Measurements from ENCODE around the gene ZNRF1. TPM values are rescaled to one million over a fixed set of nuclear protein-coding genes. Genes with fewer than 3 reads are reported as not detected.

Gene ZNRF1
- total and polyA plus RNA-seq, 2 of the 8 experiments (the other 6 are each of a cell fraction or from before 2014, with no cell fraction given), result 33.5 to 52.9 TPM

DNA sequence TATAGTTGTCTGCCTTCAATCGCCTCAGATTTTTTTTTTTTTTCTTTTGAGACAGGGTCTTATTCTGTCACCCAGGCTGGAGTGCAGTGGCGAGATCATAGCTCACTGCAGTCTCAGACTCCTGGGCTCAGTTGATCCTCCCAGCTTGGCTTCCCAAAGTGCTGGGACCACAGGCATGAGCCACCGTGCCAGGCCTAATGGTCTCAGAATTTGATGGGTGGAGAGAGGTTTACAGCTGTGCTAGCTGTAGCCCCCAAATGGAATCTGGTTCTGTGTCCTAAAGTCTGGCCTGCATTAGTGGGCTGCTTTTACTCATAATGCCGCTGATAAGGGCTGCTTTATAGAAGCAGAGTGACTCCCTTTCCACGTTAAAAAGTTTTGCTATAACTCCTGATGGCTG lies 5.1 kb downstream of the ZNRF1 start:
- Histone ChIP-seq H3K56ac (replicated peaks; ENCODE audit: insufficient read length, low read depth, low read length) (no peak overlapping the region), H4K5ac (ENCODE audit: insufficient read length, low read depth, low read length) (no peak overlapping the region), H3K23me2 (ENCODE audit: low read depth, low read length) (peaks cover 9% of the 10 kb centered on the region), H3K4ac (replicated peaks; ENCODE audit: insufficient read length, low read depth, low read length) (no peak overlapping the region), H2AK5ac (ENCODE audit: low read depth, low read length) (no peak overlapping the region), H3K79me2 (ENCODE audit: control insufficient read depth in 1 of 2, insufficient read depth in 2 of 2, low read length in 2 of 2) (peaks cover 45 to 92% of the 10 kb centered on the region in 2 experiments), H4K8ac (ENCODE audit: extremely low read depth, insufficient read depth, low read length) (no peak overlapping the region), H2AFZ (ENCODE audit: low read length) (no peak overlapping the region), H3K4me2 (ENCODE audit: insufficient read depth in 1 of 2, low read depth in 2 of 2, low read length in 2 of 2) (no peak overlapping the region), H3K9me3 (ENCODE audit: insufficient read depth in 2 of 2, low read depth in 1 of 2, low read length in 1 of 2) (no peaks in the 10 kb centered on the region), H2BK5ac (ENCODE audit: low read depth, low read length) (no peak overlapping the region), H4K91ac (replicated peaks; ENCODE audit: insufficient read length, low read length) (no peak overlapping the region), H3K18ac (ENCODE audit: extremely low read depth, low read length) (no peak overlapping the region), H2BK120ac (replicated peaks; ENCODE audit: low read depth, low read length) (no peak overlapping the region), H3K4me1 (replicated peaks in 1 of 4; ENCODE audit: control insufficient read depth in 3 of 4, insufficient read depth in 4 of 4, low read length in 3 of 4) (peaks cover 2 to 15% (median 7%) of the 10 kb centered on the region in 4 experiments; a peak in 5 of 7 replicates), H3K79me1 (ENCODE audit: low read depth, low read length) (peaks cover 16% of the 10 kb centered on the region), H3K27ac (ENCODE audit: low read depth, low read length) (no peak overlapping the region), H3K9ac (replicated peaks in 1 of 4; ENCODE audit: extremely low read depth in 1 of 4, low read depth in 3 of 4, low read length in 3 of 4) (no peak overlapping the region), H2BK20ac (ENCODE audit: low read length) (no peak overlapping the region), H3K27me3 (replicated peaks in 1 of 4; ENCODE audit: control insufficient read depth in 3 of 4, extremely low read depth in 1 of 4, insufficient read depth in 3 of 4, low read length in 3 of 4) (no peaks in the 10 kb centered on the region; a peak in 1 of 7 replicates), H3K4me3 (ENCODE audit: extremely low read depth in 1 of 4, insufficient read depth in 2 of 4, low read depth in 3 of 4, low read length in 4 of 4) (no peak overlapping the region), H3K36me3 (ENCODE audit: control insufficient read depth in 2 of 4, insufficient read depth in 4 of 4, low read length in 3 of 4) (no peaks in the 10 kb centered on the region), H4K20me1 (replicated peaks in 1 of 2; ENCODE audit: control insufficient read depth in 1 of 2, insufficient read depth in 2 of 2, low read length in 2 of 2) (peaks cover 20 to 35% of the 10 kb centered on the region in 2 experiments), H3K23ac (ENCODE audit: insufficient read length) (no peak overlapping the region), H2BK15ac (ENCODE audit: low read length) (no peak overlapping the region), H3K14ac (ENCODE audit: insufficient read length) (no peak overlapping the region), H2BK12ac (ENCODE audit: low read depth, low read length) (no peak overlapping the region)
- CTCF ChIA-PET (ENCODE audit: partially characterized antibody), result interaction anchor here (1.0 to 6.0 kb wide), 3 partner anchors 15 to 108 kb away, joined by 5 to 44 read pairs (median 5); no protein-coding TSS in a partner anchor
- FAIRE-seq (no peak), DNase-seq (ENCODE audit: low read depth in 1 of 2, low spot score in 2 of 2) (no peak)
- 92% methylated on average over 5 of the region's 5 CpGs; no CpG with 5 or more reads in 1 of the 2 experiments for WGBS, 2 experiments (ENCODE audit: extremely low coverage in 1 of 2, insufficient coverage in 1 of 2, insufficient read length in 1 of 2, insufficient replicate concordance in 2 of 2, low coverage in 1 of 2, low lambda C conversion rate in 2 of 2, missing lambda C conversion rate in 1 of 2)
- POLR2A ChIA-PET (ENCODE audit: partially characterized antibody), result interaction anchor here (0.8 to 1.2 kb wide), 3 partner anchors 8 to 108 kb away, joined by 3 read pairs; no protein-coding TSS in a partner anchor
- TF ChIP-seq BRCA1 (IDR thresholded peaks at IDR 0.05; ENCODE audit: low read depth, low read length), result no peak
- no peak for TF ChIP-seq RFX5 (IDR thresholded peaks at IDR 0.05; ENCODE audit: borderline replicate concordance, low read depth, low read length)
- no peak for TF ChIP-seq GTF2F1 (IDR thresholded peaks at IDR 0.05; ENCODE audit: borderline replicate concordance, low read depth, low read length)
- TF ChIP-seq BACH1 (IDR thresholded peaks at IDR 0.05; ENCODE audit: low read length), result no peak
- TF ChIP-seq, protein P1, sequence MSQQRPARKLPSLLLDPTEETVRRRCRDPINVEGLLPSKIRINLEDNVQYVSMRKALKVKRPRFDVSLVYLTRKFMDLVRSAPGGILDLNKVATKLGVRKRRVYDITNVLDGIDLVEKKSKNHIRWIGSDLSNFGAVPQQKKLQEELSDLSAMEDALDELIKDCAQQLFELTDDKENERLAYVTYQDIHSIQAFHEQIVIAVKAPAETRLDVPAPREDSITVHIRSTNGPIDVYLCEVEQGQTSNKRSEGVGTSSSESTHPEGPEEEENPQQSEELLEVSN (IDR thresholded peaks at IDR 0.05), result no peak
- TF ChIP-seq SIX5 (IDR thresholded peaks at IDR 0.05; ENCODE audit: low read depth, low read length), result no peak
- no peak for TF ChIP-seq SP1 (IDR thresholded peaks at IDR 0.05; ENCODE audit: low read depth, low read length)
- TF ChIP-seq YY1 (IDR thresholded peaks at IDR 0.05; ENCODE audit: low read depth, low read length), result no peak
- TF ChIP-seq FOSL1 (IDR thresholded peaks at IDR 0.05; ENCODE audit: insufficient read depth, low read depth, low read length), result no peak
- TF ChIP-seq RAD21 (IDR thresholded peaks at IDR 0.05 in 1 of 2, conservative IDR thresholded peaks at IDR 0.05 in 1 of 2; ENCODE audit: low read depth in 2 of 2, low read length in 2 of 2), result no peak
- TF ChIP-seq SP2 (IDR thresholded peaks at IDR 0.05; ENCODE audit: low read length), result no peak

All from H1 (cell line).